GM18526 (cell line): ENCODE data around the gene MSRB3.

Experiments used
- POLR2A ChIP-seq: IDR thresholded peaks from 3 replicates; pipeline ENCODE4 v1.6.1; 2011; ENCODE audit not compliant: insufficient read length; ENCODE audit errors: extremely low read depth

The MSRB3 gene

GRCh38 chr12:65403188-65403587, 124.7 kb downstream of the MSRB3 start:
- no peak for TF ChIP-seq POLR2A

- TF ChIP-seq POLR2A: no peak
Measured at GRCh38 chr12:65407388-65408149, 129.1 kb downstream of the MSRB3 start.

GRCh38 chr12:65408441-65408840, 130.0 kb downstream of the MSRB3 start:
- no peak for TF ChIP-seq POLR2A

- no peak for TF ChIP-seq POLR2A
Measured at GRCh38 chr12:65409726-65410125, 131.2 kb downstream of the MSRB3 start.

- TF ChIP-seq POLR2A: no peak
Measured at GRCh38 chr12:65411171-65411570, 132.7 kb downstream of the MSRB3 start.

GRCh38 chr12:65414526-65414925, 136.0 kb downstream of the MSRB3 start:
- TF ChIP-seq POLR2A: no peak

- no peak for TF ChIP-seq POLR2A
Measured at GRCh38 chr12:65415826-65416225, 137.3 kb downstream of the MSRB3 start.

GRCh38 chr12:65419284-65420072, 141.0 kb downstream of the MSRB3 start:
- TF ChIP-seq POLR2A: no peak

- no peak for TF ChIP-seq POLR2A
Measured at GRCh38 chr12:65420941-65421340, 142.5 kb downstream of the MSRB3 start.

GRCh38 chr12:65427646-65428045, 149.2 kb downstream of the MSRB3 start:
- TF ChIP-seq POLR2A: no peak

- TF ChIP-seq POLR2A: no peak
Measured at GRCh38 chr12:65430006-65430405, 151.5 kb downstream of the MSRB3 start.

- TF ChIP-seq POLR2A: no peak
Measured at GRCh38 chr12:65430571-65431306, 152.3 kb downstream of the MSRB3 start.

- TF ChIP-seq POLR2A: no peak
Measured at GRCh38 chr12:65432114-65432513, 153.6 kb downstream of the MSRB3 start.

GRCh38 chr12:65432651-65433050, 154.2 kb downstream of the MSRB3 start:
- TF ChIP-seq POLR2A: no peak

GRCh38 chr12:65434737-65435136, 156.3 kb downstream of the MSRB3 start:
- no peak for TF ChIP-seq POLR2A

GRCh38 chr12:65443038-65443437, 164.6 kb downstream of the MSRB3 start:
- no peak for TF ChIP-seq POLR2A
